ENCODE results near the gene TUB. TPM values are rescaled to one million over a fixed set of nuclear protein-coding genes. Genes with fewer than 3 reads are reported as not detected.

Gene TUB
- total RNA-seq, 1 experiment from 2014 or later, result 2.2 TPM

- intact Hi-C loops (cut with micrococcal nuclease; ENCODE audit: unreplicated experiment), result no loop called here
- no peak overlapping the region for H3K27ac Mint-ChIP-seq (ENCODE audit: unreplicated experiment)
Observed at GRCh38 chr11:8080069-8080670, 841 bp upstream of the TUB start.

GRCh38 chr11:8081591-8082250, 710 bp downstream of the TUB start:
- BruUV-seq (replicated peaks), result no TSS peak
- Mint-ChIP-seq H3K4me3 (ENCODE audit: low read depth, unreplicated experiment) (peak overlapping the region; percentile 36), H3K27me3 (ENCODE audit: unreplicated experiment) (peaks cover 92% of the 10 kb centered on the region), H3K4me1 (ENCODE audit: low read depth, unreplicated experiment) (no peaks in the 10 kb centered on the region), H3K36me3 (ENCODE audit: insufficient read depth, unreplicated experiment) (peaks cover 9% of the 10 kb centered on the region), H3K9me3 (ENCODE audit: low read depth, unreplicated experiment) (no peaks in the 10 kb centered on the region), H3K27ac (ENCODE audit: unreplicated experiment) (no peak overlapping the region)
- intact Hi-C loops (cut with micrococcal nuclease; ENCODE audit: unreplicated experiment), result no loop called here
- CTCF ChIA-PET, result interaction anchor here (1.0 kb wide), 1 partner anchor 17 kb away, joined by 3 read pairs; no protein-coding TSS in a partner anchor
- no peak for DNase-seq
- TF ChIP-seq CTCF (IDR thresholded peaks at IDR 0.05; ENCODE audit: unreplicated experiment), result no peak

More at GRCh38 chr11:8080069-8080670, 841 bp upstream of the TUB start:
- no peak for DNase-seq
- Mint-ChIP-seq H3K4me3 (ENCODE audit: low read depth, unreplicated experiment) (peak overlapping the region; percentile 56), H3K36me3 (ENCODE audit: insufficient read depth, unreplicated experiment) (peaks cover 9% of the 10 kb centered on the region), H3K27me3 (ENCODE audit: unreplicated experiment) (peaks cover 85% of the 10 kb centered on the region), H3K9me3 (ENCODE audit: low read depth, unreplicated experiment) (no peaks in the 10 kb centered on the region), H3K4me1 (ENCODE audit: low read depth, unreplicated experiment) (no peaks in the 10 kb centered on the region)
- no TSS peak for BruUV-seq (replicated peaks)
- CTCF ChIA-PET, result interaction anchor here (1.0 kb wide), 1 partner anchor 74 kb away, joined by 3 read pairs; no protein-coding TSS in a partner anchor
- no peak for TF ChIP-seq CTCF (IDR thresholded peaks at IDR 0.05; ENCODE audit: unreplicated experiment)

GRCh38 chr11:8082391-8083087, 1.5 kb downstream of the TUB start:
- no peak for DNase-seq
- TF ChIP-seq CTCF (IDR thresholded peaks at IDR 0.05; ENCODE audit: unreplicated experiment), result no peak
- BruUV-seq (replicated peaks), result no TSS peak
- Mint-ChIP-seq H3K4me3 (ENCODE audit: low read depth, unreplicated experiment) (no peak overlapping the region), H3K36me3 (ENCODE audit: insufficient read depth, unreplicated experiment) (peaks cover 9% of the 10 kb centered on the region), H3K9me3 (ENCODE audit: low read depth, unreplicated experiment) (no peaks in the 10 kb centered on the region), H3K27me3 (ENCODE audit: unreplicated experiment) (peaks cover 92% of the 10 kb centered on the region), H3K27ac (ENCODE audit: unreplicated experiment) (no peak overlapping the region), H3K4me1 (ENCODE audit: low read depth, unreplicated experiment) (no peaks in the 10 kb centered on the region)
- intact Hi-C loops (cut with micrococcal nuclease; ENCODE audit: unreplicated experiment), result no loop called here
- CTCF ChIA-PET, result interaction anchor here (1.0 kb wide), 1 partner anchor 17 kb away, joined by 3 read pairs; no protein-coding TSS in a partner anchor

- intact Hi-C loops (cut with micrococcal nuclease; ENCODE audit: unreplicated experiment), result no loop called here
- H3K27ac Mint-ChIP-seq (ENCODE audit: unreplicated experiment), result no peak overlapping the region
- H3K4me3 Mint-ChIP-seq (ENCODE audit: low read depth, unreplicated experiment), result no peak overlapping the region
- no peak for DNase-seq
- CTCF ChIA-PET, result no interaction called here
- H3K27me3 Mint-ChIP-seq (ENCODE audit: unreplicated experiment), result peaks cover 92% of the 10 kb centered on the region
- TF ChIP-seq CTCF (IDR thresholded peaks at IDR 0.05; ENCODE audit: unreplicated experiment), result no peak
- no peaks in the 10 kb centered on the region for H3K4me1 Mint-ChIP-seq (ENCODE audit: low read depth, unreplicated experiment)
- no peaks in the 10 kb centered on the region for H3K9me3 Mint-ChIP-seq (ENCODE audit: low read depth, unreplicated experiment)
- BruUV-seq (replicated peaks), result no TSS peak
- peaks cover 9% of the 10 kb centered on the region for H3K36me3 Mint-ChIP-seq (ENCODE audit: insufficient read depth, unreplicated experiment)
Observed at GRCh38 chr11:8083088-8083395, 2.0 kb downstream of the TUB start.

Measured in Calu3 (cell line).